Measurements from ENCODE around the gene TRIP12. TPM values are rescaled to one million over a fixed set of nuclear protein-coding genes. Genes with fewer than 3 reads are reported as not detected.
"Not testable (repeated sequence)": the region's sequence is repeated elsewhere in the genome, so short reads cannot be mapped to it uniquely, and the experiment has no call there.

TRIP12 gene
- total and polyA plus RNA-seq, 4 donors = 106 to 233 (median 159) TPM

- 98% methylated on average over 44 of the region's 44 CpGs for WGBS (ENCODE audit: insufficient coverage)
- not testable (repeated sequence) for H3K4me1 ChIP-seq (ENCODE audit: control insufficient read depth, insufficient read depth, low read length); H3K4me3 ChIP-seq (ENCODE audit: low read depth, low read length); DNase-seq (ENCODE audit: low read depth in 4 of 6, low spot score in 6 of 6); H3K27me3 ChIP-seq (ENCODE audit: control insufficient read depth, insufficient read depth, low read length); H3K27ac ChIP-seq (ENCODE audit: low read depth, low read length); H3K9me3 ChIP-seq (ENCODE audit: control insufficient read depth, insufficient read depth, low read length)
- peaks cover 12% of the 10 kb centered on the region for H3K36me3 ChIP-seq (ENCODE audit: control insufficient read depth, insufficient read depth, low read length)
Observed at GRCh38 chr2:229850355-229851275, 71.2 kb downstream of the TRIP12 start.

GRCh38 chr2:229849073-229849472, 72.7 kb downstream of the TRIP12 start:
- H3K27ac ChIP-seq (ENCODE audit: low read depth, low read length) = no peak overlapping the region
- no CpG with 5 or more reads among the region's 3 CpGs for WGBS (ENCODE audit: insufficient coverage)
- DNase-seq (ENCODE audit: low read depth in 4 of 6, low spot score in 6 of 6) = no peak
- no peaks in the 10 kb centered on the region for H3K27me3 ChIP-seq (ENCODE audit: control insufficient read depth, insufficient read depth, low read length)
- H3K9me3 ChIP-seq (ENCODE audit: control insufficient read depth, insufficient read depth, low read length) = no peaks in the 10 kb centered on the region
- H3K4me1 ChIP-seq (ENCODE audit: control insufficient read depth, insufficient read depth, low read length) = no peaks in the 10 kb centered on the region
- H3K4me3 ChIP-seq (ENCODE audit: low read depth, low read length) = no peak overlapping the region
- H3K36me3 ChIP-seq (ENCODE audit: control insufficient read depth, insufficient read depth, low read length) = peaks cover 9% of the 10 kb centered on the region

- no peaks in the 10 kb centered on the region for H3K27me3 ChIP-seq (ENCODE audit: control insufficient read depth, insufficient read depth, low read length)
- H3K4me1 ChIP-seq (ENCODE audit: control insufficient read depth, insufficient read depth, low read length) = no peaks in the 10 kb centered on the region
- no peaks in the 10 kb centered on the region for H3K9me3 ChIP-seq (ENCODE audit: control insufficient read depth, insufficient read depth, low read length)
- no peak overlapping the region for H3K4me3 ChIP-seq (ENCODE audit: low read depth, low read length)
- no CpG with 5 or more reads among the region's 4 CpGs for WGBS (ENCODE audit: insufficient coverage)
- no peak for DNase-seq (ENCODE audit: low read depth in 4 of 6, low spot score in 6 of 6)
- H3K36me3 ChIP-seq (ENCODE audit: control insufficient read depth, insufficient read depth, low read length) = peaks cover 10% of the 10 kb centered on the region
- H3K27ac ChIP-seq (ENCODE audit: low read depth, low read length) = no peak overlapping the region
Observed at GRCh38 chr2:229843613-229844012, 78.2 kb downstream of the TRIP12 start.

- H3K27me3 ChIP-seq (ENCODE audit: control insufficient read depth, insufficient read depth, low read length) = no peaks in the 10 kb centered on the region
- no CpG with 5 or more reads among the region's 6 CpGs for WGBS (ENCODE audit: insufficient coverage)
- H3K9me3 ChIP-seq (ENCODE audit: control insufficient read depth, insufficient read depth, low read length) = no peaks in the 10 kb centered on the region
- no peak overlapping the region for H3K4me3 ChIP-seq (ENCODE audit: low read depth, low read length)
- no peaks in the 10 kb centered on the region for H3K4me1 ChIP-seq (ENCODE audit: control insufficient read depth, insufficient read depth, low read length)
- H3K36me3 ChIP-seq (ENCODE audit: control insufficient read depth, insufficient read depth, low read length) = peaks cover 10% of the 10 kb centered on the region
- no peak for DNase-seq (ENCODE audit: low read depth in 4 of 6, low spot score in 6 of 6)
- no peak overlapping the region for H3K27ac ChIP-seq (ENCODE audit: low read depth, low read length)
Observed at GRCh38 chr2:229838729-229839128, 83.1 kb downstream of the TRIP12 start.

- peak in 1 of 6 donors; percentile 26 for DNase-seq (ENCODE audit: low read depth in 4 of 6, low spot score in 6 of 6)
- Histone ChIP-seq H3K9me3 (ENCODE audit: control insufficient read depth, insufficient read depth, low read length) (no peaks in the 10 kb centered on the region), H3K27ac (ENCODE audit: low read depth, low read length) (no peak overlapping the region), H3K4me1 (ENCODE audit: control insufficient read depth, insufficient read depth, low read length) (no peaks in the 10 kb centered on the region), H3K27me3 (ENCODE audit: control insufficient read depth, insufficient read depth, low read length) (no peaks in the 10 kb centered on the region), H3K4me3 (ENCODE audit: low read depth, low read length) (no peak overlapping the region), H3K36me3 (ENCODE audit: control insufficient read depth, insufficient read depth, low read length) (peaks cover 10% of the 10 kb centered on the region)
- WGBS (ENCODE audit: insufficient coverage) = 65% methylated on average over 5 of the region's 7 CpGs
Observed at GRCh38 chr2:229836847-229837246, 85.0 kb downstream of the TRIP12 start.

GRCh38 chr2:229835596-229836283, 86.1 kb downstream of the TRIP12 start:
- Histone ChIP-seq H3K27ac (ENCODE audit: low read depth, low read length) (no peak overlapping the region), H3K36me3 (ENCODE audit: control insufficient read depth, insufficient read depth, low read length) (peaks cover 10% of the 10 kb centered on the region), H3K27me3 (ENCODE audit: control insufficient read depth, insufficient read depth, low read length) (no peaks in the 10 kb centered on the region), H3K4me1 (ENCODE audit: control insufficient read depth, insufficient read depth, low read length) (no peaks in the 10 kb centered on the region), H3K9me3 (ENCODE audit: control insufficient read depth, insufficient read depth, low read length) (no peaks in the 10 kb centered on the region), H3K4me3 (ENCODE audit: low read depth, low read length) (no peak overlapping the region)
- peak in 1 of 6 donors; percentile 54 for DNase-seq (ENCODE audit: low read depth in 4 of 6, low spot score in 6 of 6)
- no CpG with 5 or more reads among the region's 3 CpGs for WGBS (ENCODE audit: insufficient coverage)

- H3K36me3 ChIP-seq (ENCODE audit: control insufficient read depth, insufficient read depth, low read length); H3K27ac ChIP-seq (ENCODE audit: low read depth, low read length); DNase-seq (ENCODE audit: low read depth in 4 of 6, low spot score in 6 of 6); H3K9me3 ChIP-seq (ENCODE audit: control insufficient read depth, insufficient read depth, low read length); H3K4me3 ChIP-seq (ENCODE audit: low read depth, low read length); H3K27me3 ChIP-seq (ENCODE audit: control insufficient read depth, insufficient read depth, low read length); H3K4me1 ChIP-seq (ENCODE audit: control insufficient read depth, insufficient read depth, low read length): not testable (repeated sequence)
- 87% methylated on average over 4 of the region's 4 CpGs for WGBS (ENCODE audit: insufficient coverage)
Observed at GRCh38 chr2:229834368-229834767, 87.4 kb downstream of the TRIP12 start.

- no CpG with 5 or more reads among the region's 2 CpGs for WGBS (ENCODE audit: insufficient coverage)
- H3K27me3 ChIP-seq (ENCODE audit: control insufficient read depth, insufficient read depth, low read length) = no peaks in the 10 kb centered on the region
- no peak overlapping the region for H3K4me3 ChIP-seq (ENCODE audit: low read depth, low read length)
- no peak for DNase-seq (ENCODE audit: low read depth in 4 of 6, low spot score in 6 of 6)
- no peak overlapping the region for H3K27ac ChIP-seq (ENCODE audit: low read depth, low read length)
- no peaks in the 10 kb centered on the region for H3K4me1 ChIP-seq (ENCODE audit: control insufficient read depth, insufficient read depth, low read length)
- H3K36me3 ChIP-seq (ENCODE audit: control insufficient read depth, insufficient read depth, low read length) = no peaks in the 10 kb centered on the region
- H3K9me3 ChIP-seq (ENCODE audit: control insufficient read depth, insufficient read depth, low read length) = no peaks in the 10 kb centered on the region
Observed at GRCh38 chr2:229832510-229832898, 89.3 kb downstream of the TRIP12 start.

- no CpG with 5 or more reads among the region's 3 CpGs for WGBS (ENCODE audit: insufficient coverage)
- H3K4me1 ChIP-seq (ENCODE audit: control insufficient read depth, insufficient read depth, low read length) = no peaks in the 10 kb centered on the region
- no peaks in the 10 kb centered on the region for H3K27me3 ChIP-seq (ENCODE audit: control insufficient read depth, insufficient read depth, low read length)
- peaks cover under 1% of the 10 kb centered on the region for H3K36me3 ChIP-seq (ENCODE audit: control insufficient read depth, insufficient read depth, low read length)
- DNase-seq (ENCODE audit: low read depth in 4 of 6, low spot score in 6 of 6) = peak in 1 of 6 donors; percentile 67
- no peak overlapping the region for H3K27ac ChIP-seq (ENCODE audit: low read depth, low read length)
- H3K9me3 ChIP-seq (ENCODE audit: control insufficient read depth, insufficient read depth, low read length) = no peaks in the 10 kb centered on the region
- no peak overlapping the region for H3K4me3 ChIP-seq (ENCODE audit: low read depth, low read length)
Observed at GRCh38 chr2:229831805-229832509, 89.9 kb downstream of the TRIP12 start.

All from spinal cord (tissue), 10 donors.